ENCODE results near the gene EPHB1.

EPHB1 gene

GRCh38 chr3:135071483-135071882, 276.4 kb downstream of the EPHB1 start:
- H3K9ac ChIP-seq (ENCODE audit: low read length) = no peak overlapping the region
- no peaks in the 10 kb centered on the region for H3K79me2 ChIP-seq (ENCODE audit: insufficient read depth, low read length)
- H3F3A ChIP-seq (ENCODE audit: insufficient read depth, low read length) = no peaks in the 10 kb centered on the region
- peaks cover 3% of the 10 kb centered on the region; the same call in 1 of the 2 replicates for H3K9me3 ChIP-seq (ENCODE audit: low read length)
- no peaks in the 10 kb centered on the region for H3K9me2 ChIP-seq (ENCODE audit: low read depth, low read length)
- H3K27me3 ChIP-seq (ENCODE audit: insufficient read depth, low read length) = no peaks in the 10 kb centered on the region
- H4K20me1 ChIP-seq (ENCODE audit: insufficient read depth, low read length) = no peaks in the 10 kb centered on the region
- peaks cover 7% of the 10 kb centered on the region for H3K4me1 ChIP-seq (ENCODE audit: insufficient read depth, low read length, severe bottlenecking)
- no peaks in the 10 kb centered on the region for H3K36me3 ChIP-seq (ENCODE audit: insufficient read depth, low read length)
- TF ChIP-seq CTCF (IDR thresholded peaks at IDR 0.05; ENCODE audit: low read length) (no peak), EZH2 (IDR thresholded peaks at IDR 0.05; ENCODE audit: borderline replicate concordance, low read length) (no peak)
- H2AFZ ChIP-seq (ENCODE audit: low read length) = no peak overlapping the region
- H3K27ac ChIP-seq (ENCODE audit: low read depth, low read length, poor library complexity, severe bottlenecking) = no peak overlapping the region
- no peak overlapping the region for H3K4me2 ChIP-seq (ENCODE audit: low read length)
- H3K4me3 ChIP-seq (ENCODE audit: low read depth, low read length, poor library complexity, severe bottlenecking) = no peak overlapping the region

GRCh38 chr3:135072431-135072830, 277.4 kb downstream of the EPHB1 start:
- Histone ChIP-seq H2AFZ (ENCODE audit: low read length) (no peak overlapping the region), H3K36me3 (ENCODE audit: insufficient read depth, low read length) (no peaks in the 10 kb centered on the region), H3K4me2 (ENCODE audit: low read length) (no peak overlapping the region), H3K27ac (ENCODE audit: low read depth, low read length, poor library complexity, severe bottlenecking) (no peak overlapping the region), H4K20me1 (ENCODE audit: insufficient read depth, low read length) (no peaks in the 10 kb centered on the region), H3F3A (ENCODE audit: insufficient read depth, low read length) (no peaks in the 10 kb centered on the region), H3K27me3 (ENCODE audit: insufficient read depth, low read length) (no peaks in the 10 kb centered on the region), H3K9me2 (ENCODE audit: low read depth, low read length) (no peaks in the 10 kb centered on the region), H3K9ac (ENCODE audit: low read length) (no peak overlapping the region), H3K79me2 (ENCODE audit: insufficient read depth, low read length) (no peaks in the 10 kb centered on the region), H3K4me1 (ENCODE audit: insufficient read depth, low read length, severe bottlenecking) (no peaks in the 10 kb centered on the region), H3K4me3 (ENCODE audit: low read depth, low read length, poor library complexity, severe bottlenecking) (no peak overlapping the region), H3K9me3 (ENCODE audit: low read length) (peaks cover 3% of the 10 kb centered on the region; the same call in 1 of the 2 replicates)
- no peak for TF ChIP-seq CTCF (IDR thresholded peaks at IDR 0.05; ENCODE audit: low read length)
- no peak for TF ChIP-seq EZH2 (IDR thresholded peaks at IDR 0.05; ENCODE audit: borderline replicate concordance, low read length)

- Histone ChIP-seq H3K4me1 (ENCODE audit: insufficient read depth, low read length, severe bottlenecking) (no peaks in the 10 kb centered on the region), H3K27me3 (ENCODE audit: insufficient read depth, low read length) (no peaks in the 10 kb centered on the region), H3K9ac (ENCODE audit: low read length) (no peak overlapping the region), H3K27ac (ENCODE audit: low read depth, low read length, poor library complexity, severe bottlenecking) (no peak overlapping the region), H4K20me1 (ENCODE audit: insufficient read depth, low read length) (no peaks in the 10 kb centered on the region), H3K9me3 (ENCODE audit: low read length) (peaks cover 3% of the 10 kb centered on the region; the same call in 1 of the 2 replicates), H3K36me3 (ENCODE audit: insufficient read depth, low read length) (no peaks in the 10 kb centered on the region), H3F3A (ENCODE audit: insufficient read depth, low read length) (no peaks in the 10 kb centered on the region), H3K4me3 (ENCODE audit: low read depth, low read length, poor library complexity, severe bottlenecking) (no peak overlapping the region), H2AFZ (ENCODE audit: low read length) (no peak overlapping the region), H3K9me2 (ENCODE audit: low read depth, low read length) (no peaks in the 10 kb centered on the region), H3K79me2 (ENCODE audit: insufficient read depth, low read length) (no peaks in the 10 kb centered on the region), H3K4me2 (ENCODE audit: low read length) (no peak overlapping the region)
- no peak for TF ChIP-seq EZH2 (IDR thresholded peaks at IDR 0.05; ENCODE audit: borderline replicate concordance, low read length)
- no peak for TF ChIP-seq CTCF (IDR thresholded peaks at IDR 0.05; ENCODE audit: low read length)
Observed at GRCh38 chr3:135075157-135075556, 280.1 kb downstream of the EPHB1 start.
